ENCODE data around the gene DCUN1D4. TPM values are rescaled to one million over a fixed set of nuclear protein-coding genes. Genes with fewer than 3 reads are reported as not detected.

DCUN1D4 gene
- total and polyA plus RNA-seq, 12 donors = 11.0 to 48.7 (median 37.0) TPM

DNA sequence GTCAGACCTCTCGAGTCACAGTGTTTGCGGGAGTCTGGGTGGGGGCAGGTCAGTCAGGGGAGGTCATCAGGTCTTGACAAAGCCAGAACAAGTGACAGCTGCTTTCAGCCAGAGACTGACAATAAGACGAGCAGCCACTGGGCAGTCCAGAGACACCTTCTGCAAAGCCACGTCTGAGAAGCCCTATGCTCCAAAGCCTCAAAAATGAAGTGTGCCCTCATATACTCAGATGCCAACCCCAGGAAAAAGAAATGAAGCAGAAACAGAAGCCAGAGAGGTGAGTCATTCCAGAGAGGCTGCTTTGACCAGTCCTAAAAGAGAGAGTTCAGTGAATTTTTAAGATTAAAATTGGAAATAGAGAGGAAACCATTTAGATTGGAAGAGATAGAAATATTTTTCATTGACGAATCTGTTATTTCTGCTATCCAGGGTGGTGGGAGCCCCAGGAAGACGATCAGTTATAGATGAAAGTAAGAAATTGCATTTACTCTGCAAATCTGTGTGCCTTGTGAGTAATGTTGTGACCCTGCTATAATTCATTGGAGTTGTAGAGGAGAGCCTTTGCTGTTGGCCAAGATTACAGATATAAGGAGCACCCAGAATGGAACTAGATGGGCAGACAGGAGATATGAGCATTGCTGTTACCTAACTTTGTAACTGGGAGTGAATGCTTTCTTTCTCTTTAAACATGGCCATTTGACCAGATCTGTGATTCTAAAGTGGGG, 99.3 kb downstream of the DCUN1D4 start:
- Histone ChIP-seq H3K27ac (no peak overlapping the region), H3K27me3 (no peaks in the 10 kb centered on the region), H3K4me1 (no peaks in the 10 kb centered on the region), H3K36me3 (no peaks in the 10 kb centered on the region), H3K9me3 (peaks cover 0 to 5% (median 0%) of the 10 kb centered on the region in 11 donors), H3K4me3 (no peak overlapping the region)
- intact Hi-C loops (cut with DNase I) = no loop called here
- ATAC-seq (no peak), DNase-seq (no peak)
- WGBS, 2 donors = 77 to 78% methylated on average over 6 of the region's 6 CpGs
- TF ChIP-seq, protein P1, sequence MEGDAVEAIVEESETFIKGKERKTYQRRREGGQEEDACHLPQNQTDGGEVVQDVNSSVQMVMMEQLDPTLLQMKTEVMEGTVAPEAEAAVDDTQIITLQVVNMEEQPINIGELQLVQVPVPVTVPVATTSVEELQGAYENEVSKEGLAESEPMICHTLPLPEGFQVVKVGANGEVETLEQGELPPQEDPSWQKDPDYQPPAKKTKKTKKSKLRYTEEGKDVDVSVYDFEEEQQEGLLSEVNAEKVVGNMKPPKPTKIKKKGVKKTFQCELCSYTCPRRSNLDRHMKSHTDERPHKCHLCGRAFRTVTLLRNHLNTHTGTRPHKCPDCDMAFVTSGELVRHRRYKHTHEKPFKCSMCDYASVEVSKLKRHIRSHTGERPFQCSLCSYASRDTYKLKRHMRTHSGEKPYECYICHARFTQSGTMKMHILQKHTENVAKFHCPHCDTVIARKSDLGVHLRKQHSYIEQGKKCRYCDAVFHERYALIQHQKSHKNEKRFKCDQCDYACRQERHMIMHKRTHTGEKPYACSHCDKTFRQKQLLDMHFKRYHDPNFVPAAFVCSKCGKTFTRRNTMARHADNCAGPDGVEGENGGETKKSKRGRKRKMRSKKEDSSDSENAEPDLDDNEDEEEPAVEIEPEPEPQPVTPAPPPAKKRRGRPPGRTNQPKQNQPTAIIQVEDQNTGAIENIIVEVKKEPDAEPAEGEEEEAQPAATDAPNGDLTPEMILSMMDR (IDR thresholded peaks at IDR 0.05) = no peak

DNA sequence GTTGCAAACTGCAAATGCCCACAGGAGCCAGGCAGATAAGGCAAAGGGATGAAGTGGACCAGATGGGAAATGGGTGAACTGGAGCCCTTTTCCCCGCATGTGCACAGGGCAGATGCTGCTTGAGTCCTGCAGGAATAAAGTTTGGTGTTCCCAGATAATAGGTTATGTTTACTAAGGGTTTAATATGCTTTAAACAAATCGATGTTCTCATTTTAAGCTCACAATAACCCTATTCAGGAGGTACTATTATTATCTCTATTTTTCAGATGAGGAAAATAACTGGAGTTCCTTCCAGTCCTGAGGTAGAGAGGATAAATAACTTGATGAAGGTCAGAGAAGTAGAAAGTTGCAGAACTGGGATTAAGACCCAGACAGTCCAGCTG, 99.9 kb downstream of the DCUN1D4 start:
- Histone ChIP-seq H3K4me3 (no peak overlapping the region), H3K4me1 (no peaks in the 10 kb centered on the region), H3K9me3 (peaks cover 0 to 6% (median 0%) of the 10 kb centered on the region in 11 donors), H3K27ac (no peak overlapping the region), H3K36me3 (no peaks in the 10 kb centered on the region), H3K27me3 (no peaks in the 10 kb centered on the region)
- ATAC-seq = no peak
- no peak for DNase-seq
- WGBS, 2 donors = 77 to 89% methylated on average over 2 of the region's 2 CpGs
- TF ChIP-seq, protein P1 (IDR thresholded peaks at IDR 0.05) = no peak
- intact Hi-C loops (cut with DNase I) = no loop called here

- DNase-seq (no peak), ATAC-seq (no peak)
- H3K4me3 ChIP-seq = no peak overlapping the region
- peaks cover 0 to 10% (median 0%) of the 10 kb centered on the region in 11 donors for H3K9me3 ChIP-seq
- TF ChIP-seq, protein P1 (IDR thresholded peaks at IDR 0.05) = no peak
- WGBS, 2 donors = 70% methylated on average over 6 of the region's 6 CpGs
- H3K4me1 ChIP-seq = no peaks in the 10 kb centered on the region
- no peaks in the 10 kb centered on the region for H3K27me3 ChIP-seq
- H3K27ac ChIP-seq = no peak overlapping the region
- H3K36me3 ChIP-seq = no peaks in the 10 kb centered on the region
- intact Hi-C loops (cut with DNase I) = no loop called here
Observed at GRCh38 chr4:51943221-51943620, 100.3 kb downstream of the DCUN1D4 start.

GRCh38 chr4:51958199-51958968, 115.4 kb downstream of the DCUN1D4 start:
- DNase-seq (no peak), ATAC-seq (no peak)
- TF ChIP-seq, protein P1 (IDR thresholded peaks at IDR 0.05) = no peak
- intact Hi-C loops (cut with DNase I) = no loop called here
- H3K27ac ChIP-seq = no peak overlapping the region
- H3K36me3 ChIP-seq = no peaks in the 10 kb centered on the region
- no peak overlapping the region for H3K4me3 ChIP-seq
- H3K27me3 ChIP-seq = no peaks in the 10 kb centered on the region
- 49 to 50% methylated on average over 2 of the region's 2 CpGs for WGBS, 2 donors
- H3K9me3 ChIP-seq = peaks cover 0 to 4% (median 0%) of the 10 kb centered on the region in 11 donors
- H3K4me1 ChIP-seq = no peaks in the 10 kb centered on the region
